K562 (cell line): ENCODE data around the gene BIRC7. TPM values are rescaled to one million over a fixed set of nuclear protein-coding genes. Genes with fewer than 3 reads are reported as not detected.

Source experiments
- microRNA counts: library from miRNA; unstranded; fragments of <30 nt; microRNA quantifications from one replicate; lab custom pipeline; 2016
- microRNA-seq: library from miRNA; unstranded; fragments of <30 nt; microRNA quantifications from one replicate; pipeline ENCODE4, GENCODE V29; 2018; ENCODE audit warnings: borderline microRNAs expressed
- polyA plus RNA-seq, 8 experiments: library from polyadenylated mRNA; depleted of rRNA in 4 of 8; stranded (reverse) in 5 of 8; unstranded in 3 of 8; fragments of >200 nt; fragmentation: Nextera tagmentation in 2 of 8; fragmentation: Illumina TruSeq in 1 of 8; extraction: Ambion mirVana in 2 of 8; extraction: Trizol in 1 of 8; gene quantifications; 2 replicates each; pipeline versions ENCODE4 v1.2.1 to v1.2.3, GENCODE V29; 2011 to 2014; ENCODE audit warnings: inconsistent platforms in 1 of 8, missing spikeins in 1 of 8
- small RNA-seq: library from RNA; depleted of rRNA; stranded (forward); fragments of <200 nt; gene quantifications from one replicate; pipeline ENCODE3, GENCODE V24; 2014
- total RNA-seq, 7 experiments: library from RNA; depleted of rRNA in 6 of 7; stranded (reverse); fragments of >200 nt in 6 of 7; fragmentation: Illumina TruSeq in 2 of 7; extraction: Trizol in 2 of 7; gene quantifications; 2 replicates each; pipeline versions ENCODE4 v1.2.1 to v1.2.3, GENCODE V29; 2011 to 2021; ENCODE audit warnings: low replicate concordance in 1 of 7

Gene BIRC7
- total and polyA plus RNA-seq, 9 of the 15 experiments (the other 6 are each of a cell fraction or from before 2014, with no cell fraction given): 0.14 to 0.19 (median 0.16) TPM; not detected in 5

MicroRNAs within 50 kb of the gene (microRNA counts, 767-probe panel; counts per million panel counts)
- microRNA hsa-miR-3196 (lab: Ali Mortazavi, UCI): 1,510 counts per million, percentile 37 among the panel's probes with 10 or more counts

Small RNA genes within 50 kb of the gene (microRNA-seq; reads per million reads assigned to microRNA genes)
- not detected for gene MIR3196
- 3.1 reads per million, percentile 36 among the genes with 10 or more reads in this experiment for gene MIR4326

Small RNA genes within 50 kb of the gene (small RNA-seq; reads per million reads assigned to genes)
- gene MIR3196 (not detected), gene MIR4326 (8.3 reads per million, percentile 95 among the genes with 10 or more reads in this experiment)

Other genes with a start within 250 kb of the BIRC7 start
- not detected in 2 replicates for gene BHLHE23, start 228.9 kb upstream of the BIRC7 start, total RNA-seq (2014; rRNA removed)
- gene BHLHE23, start 228.9 kb upstream of the BIRC7 start, total RNA-seq (2014; rRNA removed; fragmentation: Illumina TruSeq; extraction: Trizol): not detected in 2 replicates
- gene BHLHE23, start 228.9 kb upstream of the BIRC7 start, total RNA-seq (2015; rRNA removed; fragmentation: Illumina TruSeq; extraction: Trizol): not detected in 2 replicates
- gene BHLHE23, start 228.9 kb upstream of the BIRC7 start, total RNA-seq (2021): not detected in 2 replicates
- gene BHLHE23, start 228.9 kb upstream of the BIRC7 start, polyA plus RNA-seq (2011; rRNA removed): not detected in 2 replicates
- gene BHLHE23, start 228.9 kb upstream of the BIRC7 start, polyA plus RNA-seq (2014; fragmentation: Illumina TruSeq; extraction: Trizol): not detected in 2 replicates
- not detected for gene BHLHE23, start 228.9 kb upstream of the BIRC7 start, polyA plus RNA-seq (2014; fragmentation: Nextera tagmentation; extraction: Ambion mirVana)
- not detected in 2 replicates for gene BHLHE23, start 228.9 kb upstream of the BIRC7 start, polyA plus RNA-seq (2014; rRNA removed)
- gene YTHDF1, start 19.8 kb upstream of the BIRC7 start, total RNA-seq (2014; rRNA removed): 20.8 and 26.6 TPM in 2 replicates
- 18.0 and 19.0 TPM in 2 replicates for gene YTHDF1, start 19.8 kb upstream of the BIRC7 start, total RNA-seq (2014; rRNA removed; fragmentation: Illumina TruSeq; extraction: Trizol)
- gene YTHDF1, start 19.8 kb upstream of the BIRC7 start, total RNA-seq (2015; rRNA removed; fragmentation: Illumina TruSeq; extraction: Trizol): 26.5 and 27.8 TPM in 2 replicates
- gene YTHDF1, start 19.8 kb upstream of the BIRC7 start, total RNA-seq (2021): 41.8 and 42.4 TPM in 2 replicates
- 20.5 and 27.9 TPM in 2 replicates for gene YTHDF1, start 19.8 kb upstream of the BIRC7 start, polyA plus RNA-seq (2011; rRNA removed)
- 29.3 and 31.6 TPM in 2 replicates for gene YTHDF1, start 19.8 kb upstream of the BIRC7 start, polyA plus RNA-seq (2014; fragmentation: Illumina TruSeq; extraction: Trizol)
- 10 to 100 TPM; 10.1 to 11.1 TPM for gene YTHDF1, start 19.8 kb upstream of the BIRC7 start, polyA plus RNA-seq (2014; fragmentation: Nextera tagmentation; extraction: Ambion mirVana)
- gene YTHDF1, start 19.8 kb upstream of the BIRC7 start, polyA plus RNA-seq (2014; rRNA removed): 28.6 and 33.2 TPM in 2 replicates
- gene NKAIN4, start 18.6 kb downstream of the BIRC7 start, total RNA-seq (2014; rRNA removed): not detected in 2 replicates
- gene NKAIN4, start 18.6 kb downstream of the BIRC7 start, total RNA-seq (2014; rRNA removed; fragmentation: Illumina TruSeq; extraction: Trizol): not detected in 2 replicates
- not detected in 2 replicates for gene NKAIN4, start 18.6 kb downstream of the BIRC7 start, total RNA-seq (2015; rRNA removed; fragmentation: Illumina TruSeq; extraction: Trizol)
- gene NKAIN4, start 18.6 kb downstream of the BIRC7 start, total RNA-seq (2021): not detected in 2 replicates
- gene NKAIN4, start 18.6 kb downstream of the BIRC7 start, polyA plus RNA-seq (2011; rRNA removed): not detected in 2 replicates
- not detected in 2 replicates for gene NKAIN4, start 18.6 kb downstream of the BIRC7 start, polyA plus RNA-seq (2014; fragmentation: Illumina TruSeq; extraction: Trizol)
- gene NKAIN4, start 18.6 kb downstream of the BIRC7 start, polyA plus RNA-seq (2014; fragmentation: Nextera tagmentation; extraction: Ambion mirVana): not detected
- gene NKAIN4, start 18.6 kb downstream of the BIRC7 start, polyA plus RNA-seq (2014; rRNA removed): not detected in 2 replicates
- 42.4 and 44.3 TPM in 2 replicates for gene ARFGAP1, start 36.9 kb downstream of the BIRC7 start, total RNA-seq (2014; rRNA removed)
- gene ARFGAP1, start 36.9 kb downstream of the BIRC7 start, total RNA-seq (2014; rRNA removed; fragmentation: Illumina TruSeq; extraction: Trizol): 15.7 and 17.6 TPM in 2 replicates
- 33.5 and 33.9 TPM in 2 replicates for gene ARFGAP1, start 36.9 kb downstream of the BIRC7 start, total RNA-seq (2015; rRNA removed; fragmentation: Illumina TruSeq; extraction: Trizol)
- 85.3 and 102 TPM in 2 replicates for gene ARFGAP1, start 36.9 kb downstream of the BIRC7 start, total RNA-seq (2021)
- gene ARFGAP1, start 36.9 kb downstream of the BIRC7 start, polyA plus RNA-seq (2011; rRNA removed): 39.1 and 89.8 TPM in 2 replicates
- 24.9 and 45.2 TPM in 2 replicates for gene ARFGAP1, start 36.9 kb downstream of the BIRC7 start, polyA plus RNA-seq (2014; fragmentation: Illumina TruSeq; extraction: Trizol)
- gene ARFGAP1, start 36.9 kb downstream of the BIRC7 start, polyA plus RNA-seq (2014; fragmentation: Nextera tagmentation; extraction: Ambion mirVana): under 1 TPM; 0.53 to 0.95 TPM
- 54.4 and 73.2 TPM in 2 replicates for gene ARFGAP1, start 36.9 kb downstream of the BIRC7 start, polyA plus RNA-seq (2014; rRNA removed)
- not detected in 2 replicates for gene COL20A1, start 57.3 kb downstream of the BIRC7 start, total RNA-seq (2014; rRNA removed)
- not detected in 2 replicates for gene COL20A1, start 57.3 kb downstream of the BIRC7 start, total RNA-seq (2014; rRNA removed; fragmentation: Illumina TruSeq; extraction: Trizol)
- gene COL20A1, start 57.3 kb downstream of the BIRC7 start, total RNA-seq (2015; rRNA removed; fragmentation: Illumina TruSeq; extraction: Trizol): not detected in 2 replicates
- gene COL20A1, start 57.3 kb downstream of the BIRC7 start, total RNA-seq (2021): not detected in 2 replicates
- not detected in 2 replicates for gene COL20A1, start 57.3 kb downstream of the BIRC7 start, polyA plus RNA-seq (2011; rRNA removed)
- gene COL20A1, start 57.3 kb downstream of the BIRC7 start, polyA plus RNA-seq (2014; fragmentation: Illumina TruSeq; extraction: Trizol): not detected in 2 replicates
- not detected for gene COL20A1, start 57.3 kb downstream of the BIRC7 start, polyA plus RNA-seq (2014; fragmentation: Nextera tagmentation; extraction: Ambion mirVana)
- gene COL20A1, start 57.3 kb downstream of the BIRC7 start, polyA plus RNA-seq (2014; rRNA removed): not detected in 2 replicates
- not detected in 2 replicates for gene CHRNA4, start 125.4 kb downstream of the BIRC7 start, total RNA-seq (2014; rRNA removed)
- not detected in 2 replicates for gene CHRNA4, start 125.4 kb downstream of the BIRC7 start, total RNA-seq (2014; rRNA removed; fragmentation: Illumina TruSeq; extraction: Trizol)
- gene CHRNA4, start 125.4 kb downstream of the BIRC7 start, total RNA-seq (2015; rRNA removed; fragmentation: Illumina TruSeq; extraction: Trizol): not detected in 2 replicates
- gene CHRNA4, start 125.4 kb downstream of the BIRC7 start, total RNA-seq (2021): 0.02 TPM in 1 of 2 replicates, not detected in the other
- gene CHRNA4, start 125.4 kb downstream of the BIRC7 start, polyA plus RNA-seq (2011; rRNA removed): not detected in 2 replicates
- not detected in 2 replicates for gene CHRNA4, start 125.4 kb downstream of the BIRC7 start, polyA plus RNA-seq (2014; fragmentation: Illumina TruSeq; extraction: Trizol)
- not detected for gene CHRNA4, start 125.4 kb downstream of the BIRC7 start, polyA plus RNA-seq (2014; fragmentation: Nextera tagmentation; extraction: Ambion mirVana)
- gene CHRNA4, start 125.4 kb downstream of the BIRC7 start, polyA plus RNA-seq (2014; rRNA removed): not detected in 2 replicates
- not detected in 2 replicates for gene KCNQ2, start 236.8 kb downstream of the BIRC7 start, total RNA-seq (2014; rRNA removed)
- not detected in 2 replicates for gene KCNQ2, start 236.8 kb downstream of the BIRC7 start, total RNA-seq (2014; rRNA removed; fragmentation: Illumina TruSeq; extraction: Trizol)
- gene KCNQ2, start 236.8 kb downstream of the BIRC7 start, total RNA-seq (2015; rRNA removed; fragmentation: Illumina TruSeq; extraction: Trizol): not detected in 2 replicates
- 0.13 and 0.40 TPM in 2 replicates for gene KCNQ2, start 236.8 kb downstream of the BIRC7 start, total RNA-seq (2021)
- gene KCNQ2, start 236.8 kb downstream of the BIRC7 start, polyA plus RNA-seq (2011; rRNA removed): 0.08 TPM in 1 of 2 replicates, not detected in the other
- not detected in 2 replicates for gene KCNQ2, start 236.8 kb downstream of the BIRC7 start, polyA plus RNA-seq (2014; fragmentation: Illumina TruSeq; extraction: Trizol)
- not detected for gene KCNQ2, start 236.8 kb downstream of the BIRC7 start, polyA plus RNA-seq (2014; fragmentation: Nextera tagmentation; extraction: Ambion mirVana)
- 0.16 TPM in 1 of 2 replicates, not detected in the other for gene KCNQ2, start 236.8 kb downstream of the BIRC7 start, polyA plus RNA-seq (2014; rRNA removed)